GM20000 (cell line): ENCODE results near the gene BMF.

Experiments
- DNase-seq: peaks from one replicate; pipeline ENCODE4 v3.0.0; 2012; ENCODE audit warnings: low spot score
- TF ChIP-seq, protein P1 (sequence below): IDR thresholded peaks from 2 replicates; pipeline ENCODE4 v1.5.1; 2012; ENCODE audit warnings: mild to moderate bottlenecking, control low read depth; ENCODE audit errors: extremely low read depth, missing control alignments

BMF gene

DNA sequence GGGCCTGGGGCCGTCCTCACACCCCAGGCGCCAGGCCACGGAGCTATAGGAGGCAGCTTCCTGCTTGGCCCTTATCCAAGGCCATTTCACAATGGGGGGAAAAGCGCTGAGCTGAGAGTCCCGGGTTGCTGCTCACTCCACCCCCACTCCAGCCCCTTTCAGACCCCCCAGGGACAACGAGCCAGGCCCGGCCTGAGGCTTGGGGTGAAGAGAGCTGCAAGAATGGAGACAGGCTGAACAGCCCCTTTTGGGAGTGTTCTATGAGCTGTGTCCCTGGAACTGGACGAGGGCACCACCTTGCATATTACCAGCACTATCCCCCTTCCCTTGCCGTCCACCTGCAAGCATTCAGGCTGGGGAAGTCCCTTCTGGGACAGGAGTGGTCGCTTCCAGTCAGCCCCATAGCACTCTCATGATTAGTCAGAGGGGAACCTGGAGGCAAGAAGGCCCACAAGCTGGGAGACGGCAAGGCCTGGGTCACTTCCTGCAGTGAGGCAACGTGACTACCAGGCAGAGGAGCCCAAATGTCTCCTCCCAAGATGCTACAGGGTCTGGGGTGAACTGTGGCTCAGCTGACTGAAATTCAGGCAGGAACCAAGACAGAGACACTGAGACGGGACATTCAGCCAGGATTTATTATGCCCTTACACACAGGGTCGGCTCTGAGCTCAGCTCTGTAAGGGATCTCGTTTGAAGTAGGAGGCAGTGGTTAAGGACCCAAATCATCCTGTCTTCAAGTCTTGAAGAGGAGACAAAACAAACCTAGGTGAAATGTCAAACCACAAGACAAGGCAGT, 61.1 kb downstream of the BMF start:
- peak; percentile 80 for DNase-seq
- TF ChIP-seq, protein P1, sequence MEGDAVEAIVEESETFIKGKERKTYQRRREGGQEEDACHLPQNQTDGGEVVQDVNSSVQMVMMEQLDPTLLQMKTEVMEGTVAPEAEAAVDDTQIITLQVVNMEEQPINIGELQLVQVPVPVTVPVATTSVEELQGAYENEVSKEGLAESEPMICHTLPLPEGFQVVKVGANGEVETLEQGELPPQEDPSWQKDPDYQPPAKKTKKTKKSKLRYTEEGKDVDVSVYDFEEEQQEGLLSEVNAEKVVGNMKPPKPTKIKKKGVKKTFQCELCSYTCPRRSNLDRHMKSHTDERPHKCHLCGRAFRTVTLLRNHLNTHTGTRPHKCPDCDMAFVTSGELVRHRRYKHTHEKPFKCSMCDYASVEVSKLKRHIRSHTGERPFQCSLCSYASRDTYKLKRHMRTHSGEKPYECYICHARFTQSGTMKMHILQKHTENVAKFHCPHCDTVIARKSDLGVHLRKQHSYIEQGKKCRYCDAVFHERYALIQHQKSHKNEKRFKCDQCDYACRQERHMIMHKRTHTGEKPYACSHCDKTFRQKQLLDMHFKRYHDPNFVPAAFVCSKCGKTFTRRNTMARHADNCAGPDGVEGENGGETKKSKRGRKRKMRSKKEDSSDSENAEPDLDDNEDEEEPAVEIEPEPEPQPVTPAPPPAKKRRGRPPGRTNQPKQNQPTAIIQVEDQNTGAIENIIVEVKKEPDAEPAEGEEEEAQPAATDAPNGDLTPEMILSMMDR = no peak

DNA sequence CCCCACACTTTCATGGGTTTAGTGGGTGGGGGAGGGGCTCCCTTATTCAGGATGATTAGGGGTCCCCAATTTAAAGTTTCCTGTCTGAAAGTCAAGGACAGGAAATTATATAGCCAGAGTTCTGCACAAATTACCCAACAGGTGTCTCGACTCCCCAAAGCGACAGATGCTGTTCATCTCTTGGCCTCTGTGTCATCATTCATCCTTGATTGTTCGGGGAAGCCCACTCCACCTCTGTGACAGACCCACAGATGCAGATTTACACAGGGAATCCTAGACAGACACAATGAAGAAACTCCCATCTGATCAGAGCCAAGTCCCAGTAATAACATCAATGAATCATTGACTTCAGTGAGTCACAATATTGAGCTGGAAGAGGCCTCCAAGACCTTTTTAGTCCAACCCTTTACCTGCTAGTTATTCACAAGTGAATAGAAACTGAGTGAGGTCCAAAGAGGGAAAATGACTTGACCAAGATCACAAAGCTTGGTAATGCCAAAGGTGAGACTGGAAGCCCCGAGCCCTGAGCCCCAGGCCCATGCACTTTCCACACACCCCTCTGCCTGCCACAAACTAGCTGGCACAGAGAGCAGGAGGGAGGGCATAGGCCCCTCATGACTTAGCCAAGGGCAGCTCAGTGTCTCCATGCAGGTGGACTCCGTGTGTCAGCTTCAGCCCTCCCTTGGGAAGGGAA, 61.8 kb downstream of the BMF start:
- TF ChIP-seq, protein P1 = no peak

DNA sequence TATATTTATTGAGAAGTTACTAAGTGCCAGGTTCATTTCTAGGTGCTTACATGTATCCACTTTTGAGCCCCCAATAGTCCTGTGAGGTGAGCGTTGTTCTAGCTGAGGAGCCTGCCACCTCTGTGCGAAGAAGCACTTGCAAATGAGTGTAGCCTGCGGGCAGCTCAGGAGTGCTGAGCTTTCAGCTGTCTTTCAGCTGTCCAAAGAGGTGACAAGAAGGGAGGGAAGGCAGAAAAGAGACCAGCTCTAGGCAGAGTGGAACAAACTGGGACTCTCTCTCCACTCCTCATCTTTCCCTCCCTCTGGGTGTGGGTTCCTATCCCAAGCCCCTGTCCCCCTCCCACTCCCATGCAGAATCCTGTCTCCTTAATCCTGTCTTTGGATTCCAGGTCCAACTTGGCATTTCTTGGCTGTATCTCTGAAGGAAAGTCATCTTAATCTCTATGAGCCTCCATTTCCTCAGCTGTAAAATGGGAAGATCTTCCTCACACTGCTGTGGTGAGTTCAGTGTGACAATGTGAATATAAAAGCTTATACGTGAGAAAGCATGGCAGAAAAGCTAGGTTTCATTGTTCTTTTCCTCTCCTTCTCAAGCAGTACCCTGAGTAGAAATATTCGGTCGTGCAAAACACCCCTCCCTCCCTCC, 63.0 kb downstream of the BMF start:
- DNase-seq = no peak
- TF ChIP-seq, protein P1 = no peak

More for the DNA sequence above, 61.8 kb downstream of the BMF start:
- DNase-seq = no peak

DNA sequence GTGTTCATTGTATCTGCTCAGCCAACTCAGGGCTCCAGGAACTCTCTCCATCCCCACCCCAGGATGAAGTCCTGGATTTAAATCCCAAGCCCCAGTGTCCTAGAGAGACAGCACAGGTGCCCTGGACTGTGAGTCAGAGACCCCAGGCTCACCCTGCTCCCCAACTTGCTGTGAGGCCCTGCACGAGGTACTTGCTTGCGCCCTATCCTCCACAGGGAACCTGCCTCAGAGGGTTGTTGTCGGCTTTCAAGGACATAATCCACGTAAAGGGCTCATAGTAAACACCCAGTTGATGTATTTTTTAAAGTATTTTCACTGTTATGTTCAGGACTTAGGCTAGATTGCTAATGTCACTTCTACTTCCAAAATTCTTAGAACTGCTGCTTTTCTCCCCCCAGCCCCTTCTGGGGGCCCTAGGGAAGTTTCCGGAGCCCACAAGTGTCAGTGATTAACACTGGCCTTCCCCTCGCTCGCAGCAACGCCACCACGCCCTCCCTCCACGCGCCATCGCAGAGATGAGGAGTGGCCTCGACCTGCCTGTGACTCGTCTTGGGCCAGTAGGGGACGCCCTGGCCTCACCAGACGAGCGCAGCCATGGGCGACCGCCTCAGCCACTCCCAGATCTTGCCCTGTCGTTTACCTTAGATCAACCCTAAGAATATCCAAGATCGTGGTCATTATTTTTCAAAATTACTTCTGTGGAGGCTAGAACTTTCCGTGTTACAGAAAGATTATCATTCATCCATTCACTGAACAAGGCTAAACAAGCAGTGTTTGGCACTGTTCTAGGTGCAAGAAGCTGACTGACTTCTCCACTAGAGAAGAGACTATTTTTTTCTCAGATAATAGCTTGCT, 63.7 kb downstream of the BMF start:
- peak; percentile 88 for DNase-seq
- TF ChIP-seq, protein P1 = peak; percentile 99

DNA sequence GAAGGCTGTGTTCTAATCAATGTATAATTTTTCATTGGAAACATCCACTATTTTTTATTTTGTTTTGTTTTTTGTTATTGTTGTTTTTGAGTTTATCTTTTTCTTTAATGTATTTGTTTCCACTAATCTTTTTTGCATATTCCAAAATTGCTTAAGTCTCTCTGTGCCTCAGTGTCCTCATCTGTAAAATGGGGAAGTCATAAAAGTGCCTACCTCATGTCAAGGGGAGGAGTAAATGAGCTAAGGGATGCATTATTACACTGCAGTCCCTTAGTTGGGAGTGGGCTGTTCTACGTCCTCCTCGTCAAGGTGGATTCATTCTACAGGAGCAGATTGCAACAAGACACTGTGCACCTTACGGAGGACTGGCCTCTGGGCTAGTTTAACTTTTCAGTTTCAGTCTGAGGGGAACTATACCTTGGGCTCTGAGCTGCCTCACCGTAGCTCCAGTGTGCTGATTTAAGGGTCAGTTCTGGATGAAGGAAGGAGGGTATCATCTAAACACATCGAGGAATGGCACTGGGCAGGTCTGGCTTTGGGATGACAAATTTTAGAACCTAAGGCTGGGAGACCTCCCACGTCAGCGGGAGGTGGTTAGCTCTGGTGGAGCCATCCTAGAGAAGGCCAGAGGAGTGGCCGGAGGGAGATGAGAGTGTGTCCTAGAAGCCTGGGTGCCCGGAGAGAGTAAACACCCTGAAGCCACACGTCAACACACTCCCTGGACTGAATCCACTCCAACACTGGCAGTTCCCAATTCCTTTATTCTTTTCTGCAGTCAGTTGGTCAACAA, 64.6 kb downstream of the BMF start:
- no peak for DNase-seq
- TF ChIP-seq, protein P1 = no peak

DNA sequence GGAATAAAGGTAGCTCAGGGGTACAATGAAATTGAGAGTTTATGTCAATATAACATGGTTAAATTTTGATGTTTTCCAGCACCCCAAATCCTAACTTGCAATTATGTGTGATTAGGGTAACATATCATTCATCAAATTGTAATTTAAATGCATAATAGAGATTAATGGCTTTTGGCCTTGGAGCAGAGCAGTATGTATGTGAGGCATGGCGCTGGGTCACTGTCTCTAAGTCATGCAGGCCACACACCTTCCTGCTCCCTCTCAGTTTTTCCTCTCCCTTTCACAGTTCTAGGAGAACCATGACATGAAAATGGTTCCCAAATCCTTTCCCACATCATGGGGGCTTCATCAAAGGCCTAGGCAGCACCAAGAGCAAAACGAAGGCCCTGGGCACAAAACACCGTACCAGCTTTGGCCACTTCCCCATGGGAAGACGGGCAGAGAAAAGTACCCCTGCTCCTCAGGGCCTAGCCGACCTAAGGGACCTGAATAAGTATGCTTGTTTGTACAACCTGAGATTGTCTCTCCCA, 65.8 kb downstream of the BMF start:
- TF ChIP-seq, protein P1 = no peak

More for the DNA sequence above, 65.8 kb downstream of the BMF start:
- no peak for DNase-seq
